ENCODE results near the gene ART5.

ART5 gene, protein sequence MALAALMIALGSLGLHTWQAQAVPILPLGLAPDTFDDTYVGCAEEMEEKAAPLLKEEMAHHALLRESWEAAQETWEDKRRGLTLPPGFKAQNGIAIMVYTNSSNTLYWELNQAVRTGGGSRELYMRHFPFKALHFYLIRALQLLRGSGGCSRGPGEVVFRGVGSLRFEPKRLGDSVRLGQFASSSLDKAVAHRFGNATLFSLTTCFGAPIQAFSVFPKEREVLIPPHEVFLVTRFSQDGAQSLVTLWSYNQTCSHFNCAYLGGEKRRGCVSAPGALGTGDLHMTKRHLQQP

DNA sequence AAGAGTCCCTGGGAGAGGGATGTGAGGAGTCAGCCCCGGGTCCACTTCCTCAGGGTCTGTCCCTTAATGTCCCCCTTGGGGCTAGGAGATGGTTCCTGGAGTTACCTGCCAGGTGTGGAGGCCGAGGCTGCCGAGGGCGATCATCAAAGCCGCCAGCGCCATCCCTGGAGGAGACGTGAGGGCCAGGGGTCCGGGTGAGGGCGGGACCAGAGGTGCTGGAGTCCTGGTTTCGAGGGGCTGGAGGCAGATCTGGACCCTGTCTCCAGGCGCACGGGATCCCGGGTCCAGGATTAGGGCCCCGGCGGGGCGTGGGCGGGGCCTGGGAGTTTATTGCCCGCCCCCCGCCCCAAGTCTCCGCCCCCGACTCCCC, at the start of gene ART5:
TSS of gene ART5 (minus strand) at position 292 of the 370 bp plus-strand sequence. CDS start at position 162, 130 bp downstream.
- no peak for DNase-seq

GRCh38 chr11:3686751-3687150, 45.0 kb upstream of the ART5 start:
- DNase-seq: no peak

DNA sequence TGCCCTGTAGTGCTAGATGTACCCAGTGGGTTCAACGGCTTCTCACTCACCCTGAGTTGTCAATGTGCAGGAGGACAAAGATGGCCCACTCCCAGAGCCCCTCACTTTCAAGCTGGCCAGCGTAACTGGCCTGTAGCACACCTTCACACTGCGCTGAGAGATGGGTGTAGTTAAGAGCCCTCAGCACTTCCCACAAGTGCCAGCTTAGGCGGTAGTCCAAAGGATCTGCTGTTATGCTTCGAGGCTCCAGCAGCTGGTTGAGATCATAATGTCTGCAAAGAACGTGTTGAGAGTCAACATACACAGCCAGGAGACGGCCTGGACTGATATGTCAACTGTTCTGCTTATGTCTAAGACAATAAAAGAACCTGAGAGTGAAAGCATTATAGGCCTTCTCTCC, 44.1 kb upstream of the ART5 start:
- no peak for DNase-seq

GRCh38 chr11:3684819-3685172, 43.0 kb upstream of the ART5 start:
- DNase-seq: no peak

GRCh38 chr11:3684129-3684818, 42.5 kb upstream of the ART5 start:
- DNase-seq: no peak

- DNase-seq: no peak
Observed at GRCh38 chr11:3683039-3683438, 41.2 kb upstream of the ART5 start.

DNA sequence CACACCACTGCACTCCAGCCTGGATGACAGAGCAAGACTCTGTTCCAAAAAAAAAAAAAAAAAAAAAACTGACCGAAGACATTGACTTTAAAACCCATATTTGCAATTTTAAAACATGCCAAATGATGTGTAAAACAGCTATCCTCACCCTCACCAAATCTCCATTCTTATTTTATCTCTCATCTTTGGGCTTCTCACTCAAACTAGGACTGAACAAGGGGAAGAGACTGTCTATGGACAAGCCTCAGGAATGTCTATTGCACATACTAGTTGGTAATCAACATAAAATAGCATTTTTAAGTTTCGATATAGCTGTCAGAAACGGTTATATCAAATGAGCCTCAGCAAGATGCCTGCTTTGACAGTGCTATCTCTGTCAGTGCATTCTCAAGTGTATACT, 37.3 kb upstream of the ART5 start:
- DNase-seq: no peak

DNA sequence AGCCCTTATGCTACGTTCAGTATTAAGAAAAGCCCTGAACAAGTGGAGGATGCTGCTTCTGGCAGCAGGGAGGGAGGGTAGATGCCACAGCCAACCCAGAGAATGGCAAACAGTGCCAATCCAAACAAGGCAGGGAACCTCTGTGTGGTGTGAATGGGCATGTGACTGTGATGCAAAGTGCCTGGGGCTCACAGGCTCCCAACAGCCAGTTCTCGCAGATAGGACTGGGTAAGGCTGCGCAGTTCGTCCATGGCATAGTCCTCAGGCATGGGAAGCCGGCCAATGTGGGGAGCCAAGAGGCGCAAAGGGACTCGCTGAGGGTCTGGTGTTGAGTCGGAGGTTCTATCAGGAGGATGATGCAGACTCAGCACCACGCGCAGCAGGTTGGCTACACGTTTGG, 34.2 kb upstream of the ART5 start:
- DNase-seq: no peak

GRCh38 chr11:3674189-3674588, 32.4 kb upstream of the ART5 start:
- DNase-seq: no peak

DNA sequence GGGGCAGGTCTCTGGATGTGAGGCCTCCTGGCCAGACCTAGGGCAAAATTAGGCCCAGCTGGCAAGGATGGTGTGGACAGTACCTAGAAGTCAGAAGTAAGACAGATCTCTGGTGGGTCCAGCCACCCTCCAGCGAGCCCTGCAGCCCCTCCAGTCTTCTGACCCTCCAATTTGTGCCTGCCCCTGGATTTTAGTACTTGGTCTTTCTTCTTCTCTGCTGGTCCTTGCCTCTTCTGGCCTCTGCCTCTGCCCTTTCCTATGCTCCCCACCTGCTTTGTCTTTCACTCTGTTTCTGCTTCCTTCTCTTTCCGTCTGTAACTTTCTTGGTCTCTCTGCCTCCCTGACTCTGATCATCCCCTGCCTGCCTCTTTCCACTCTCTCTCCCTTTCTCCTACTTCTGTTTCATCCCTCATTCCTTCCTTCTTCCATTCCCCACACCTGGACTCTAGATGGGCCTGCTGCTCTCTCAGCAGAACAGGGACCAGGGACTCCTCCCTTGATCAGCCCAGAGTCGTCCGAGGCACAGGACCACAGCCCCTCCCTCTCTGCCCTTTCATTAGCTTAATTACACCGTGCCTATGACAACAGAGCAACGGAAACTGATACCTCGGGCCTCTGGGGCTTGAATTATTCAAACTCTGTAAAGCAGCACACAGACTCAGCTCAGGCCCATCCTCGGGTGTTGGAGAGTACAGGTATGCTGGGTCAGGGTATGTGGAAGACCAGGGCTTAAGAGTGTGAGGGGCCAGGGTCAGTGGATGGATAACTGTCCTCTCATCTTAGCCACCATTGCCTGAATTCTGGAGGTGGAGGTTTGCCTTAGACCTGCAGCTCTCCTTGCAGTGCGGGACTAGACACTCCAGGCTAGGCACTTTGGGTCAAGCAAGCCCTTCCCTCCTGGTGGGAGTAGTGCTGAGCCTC, 29.8 kb upstream of the ART5 start, which contains the start of gene CHRNA10:
TSS of gene CHRNA10 (minus strand) at position 51 of the 921 bp plus-strand sequence. CDS start 72 bp downstream, outside the sequence.
- no peak for DNase-seq

DNA sequence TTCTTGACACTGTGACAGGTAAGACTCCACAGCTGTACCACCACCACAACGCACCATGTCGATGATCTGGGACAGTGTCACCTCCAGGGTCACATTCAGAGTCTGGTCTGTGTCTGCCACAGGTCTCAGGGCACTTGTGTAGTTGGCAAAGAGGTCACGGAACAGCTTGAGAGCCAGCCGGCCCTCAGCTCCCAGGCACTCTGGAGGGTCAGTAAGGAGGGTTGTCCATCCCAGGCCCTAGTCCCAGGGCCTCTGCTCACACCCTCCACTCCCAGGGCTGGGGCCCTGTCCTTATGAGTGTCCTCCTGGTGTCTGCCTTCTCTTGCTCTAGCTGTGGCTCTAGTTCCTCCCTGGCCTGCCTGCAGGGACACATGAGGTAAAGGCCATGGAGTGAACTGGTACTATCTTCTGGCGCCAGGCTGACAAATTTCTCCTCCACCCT, 28.0 kb upstream of the ART5 start:
- DNase-seq: no peak

- no peak for DNase-seq
Observed at GRCh38 chr11:3669128-3669527, 27.3 kb upstream of the ART5 start.

DNA sequence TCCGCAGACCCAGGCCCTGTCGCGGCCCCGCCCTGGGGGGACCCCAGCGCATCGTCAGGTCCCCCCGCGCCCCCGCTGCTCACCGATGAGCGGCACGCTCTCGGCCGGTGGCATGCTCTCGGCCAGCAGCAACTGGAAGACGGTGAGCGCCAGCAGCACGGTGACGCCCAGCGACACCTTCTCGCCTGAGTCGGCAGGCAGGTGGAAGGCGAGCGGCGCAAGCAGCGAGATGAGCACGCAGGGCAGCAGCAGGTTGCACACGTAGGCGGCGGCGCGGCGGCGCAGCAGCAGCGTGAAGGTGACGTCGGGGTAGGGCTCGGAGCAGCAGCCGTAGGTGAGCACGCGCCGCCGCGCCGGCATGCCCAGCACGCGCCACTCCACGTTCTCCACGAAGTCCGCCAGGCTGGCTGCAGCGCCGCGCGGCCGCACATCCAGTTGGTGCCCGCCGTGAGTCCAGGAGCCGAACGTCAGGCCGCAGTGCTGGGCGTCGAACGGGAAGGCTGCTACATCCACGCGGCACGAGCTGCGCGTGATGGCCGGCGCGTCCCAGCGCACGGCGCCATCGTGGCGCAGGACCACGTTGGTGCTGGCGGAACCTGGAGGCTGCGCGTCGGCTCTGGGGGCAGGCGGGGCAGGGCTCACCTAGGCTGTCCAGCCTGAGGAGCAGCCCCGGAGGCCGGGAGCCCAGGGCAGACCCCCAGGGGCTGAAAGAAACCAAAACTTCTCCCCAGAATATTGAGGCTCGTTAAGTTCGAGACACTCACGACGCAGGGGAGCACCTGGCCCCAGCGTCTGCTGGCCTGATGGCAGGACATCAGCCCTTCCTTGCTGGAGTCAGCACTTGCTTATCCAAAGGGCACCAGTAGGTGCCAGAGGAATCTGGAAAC, 25.6 kb upstream of the ART5 start:
- DNase-seq: no peak

- no peak for DNase-seq
Observed at GRCh38 chr11:3666023-3666530, 24.3 kb upstream of the ART5 start.

GRCh38 chr11:3665336-3666022, 23.7 kb upstream of the ART5 start:
- DNase-seq: no peak

DNA sequence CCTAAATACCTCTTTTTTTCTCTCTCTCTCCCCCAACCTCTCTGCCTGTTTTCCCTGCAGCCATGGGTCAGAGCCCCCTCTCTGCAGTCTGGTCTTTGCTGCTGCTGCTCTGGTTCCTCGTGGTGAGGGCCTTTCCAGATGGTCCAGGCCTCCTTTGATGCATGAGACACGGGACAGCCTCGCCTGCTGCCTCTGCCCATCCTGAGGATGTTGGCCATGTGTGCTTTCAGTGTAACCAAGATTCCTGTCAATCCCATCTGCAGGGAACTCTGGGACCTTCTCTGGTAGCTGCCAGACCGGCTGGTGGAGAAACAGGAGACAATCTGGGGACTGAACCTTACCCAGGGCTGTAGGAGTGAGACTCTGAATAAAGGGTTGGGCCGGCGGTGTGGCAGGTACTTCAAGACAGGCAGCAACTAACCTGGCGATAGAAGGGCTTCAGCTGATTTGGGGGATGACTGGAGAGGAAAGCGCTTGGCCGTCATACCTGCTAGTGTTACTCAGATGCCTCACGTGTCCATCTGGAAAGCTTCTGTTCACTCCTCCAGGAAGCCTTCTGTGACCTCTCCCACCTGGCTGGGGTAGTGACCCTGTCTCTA, 22.3 kb upstream of the ART5 start:
- no peak for DNase-seq

- no peak for DNase-seq
Observed at GRCh38 chr11:3662856-3663255, 21.1 kb upstream of the ART5 start.

- DNase-seq: no peak
Observed at GRCh38 chr11:3660960-3661359, 19.2 kb upstream of the ART5 start.

DNA sequence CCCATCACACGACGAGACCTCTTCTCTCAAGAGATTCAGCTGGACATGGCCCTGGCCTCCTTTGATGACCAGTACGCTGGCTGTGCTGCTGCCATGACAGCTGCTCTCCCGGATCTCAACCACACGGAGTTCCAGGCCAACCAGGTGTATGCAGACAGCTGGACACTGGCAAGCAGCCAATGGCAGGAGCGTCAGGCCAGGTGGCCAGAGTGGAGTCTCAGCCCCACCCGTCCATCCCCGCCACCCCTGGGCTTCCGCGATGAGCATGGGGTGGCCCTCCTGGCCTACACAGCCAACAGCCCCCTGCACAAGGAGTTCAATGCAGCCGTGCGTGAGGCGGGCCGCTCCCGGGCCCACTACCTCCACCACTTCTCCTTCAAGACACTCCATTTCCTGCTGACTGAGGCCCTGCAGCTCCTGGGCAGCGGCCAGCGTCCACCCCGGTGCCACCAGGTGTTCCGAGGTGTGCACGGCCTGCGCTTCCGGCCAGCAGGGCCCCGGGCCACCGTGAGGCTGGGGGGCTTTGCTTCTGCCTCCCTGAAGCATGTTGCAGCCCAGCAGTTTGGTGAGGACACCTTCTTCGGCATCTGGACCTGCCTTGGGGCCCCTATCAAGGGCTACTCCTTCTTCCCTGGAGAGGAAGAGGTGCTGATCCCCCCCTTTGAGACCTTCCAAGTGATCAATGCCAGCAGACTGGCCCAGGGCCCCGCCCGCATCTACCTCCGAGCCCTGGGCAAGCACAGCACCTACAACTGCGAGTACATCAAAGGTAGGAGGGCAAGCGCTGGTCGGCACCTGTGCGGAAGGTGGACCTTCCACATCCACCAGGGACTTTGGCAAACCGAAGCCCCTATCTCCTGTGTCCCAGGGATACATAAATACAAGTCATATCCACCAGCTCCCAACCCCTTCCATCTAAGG, 18.1 kb upstream of the ART5 start:
- DNase-seq: no peak

- no peak for DNase-seq
Observed at GRCh38 chr11:3658252-3658651, 16.5 kb upstream of the ART5 start.

Measured in activated CD8-positive, alpha-beta memory T cell treated with anti-CD3 and anti-CD28 coated beads, Interleukin-2, amount 50 U/mL, for 48 hours (primary cell).